NCI-H345 treated with DMSO at 0.1 percent for 48 hours (cell line): Measurements from ENCODE around the gene SH3RF3.

ENCODE experiments used
- DNase-seq: peaks from one replicate; lab custom pipeline; 2025; ENCODE audit not compliant: unreplicated experiment; lab: John Stamatoyannopoulos, UW

SH3RF3 gene

GRCh38 chr2:109482361-109482861 is 353.4 kb downstream of the SH3RF3 start:
- DNase-seq = no peak

GRCh38 chr2:109486711-109487535 is 357.9 kb downstream of the SH3RF3 start:
- no peak for DNase-seq

- DNase-seq = no peak
Measured at GRCh38 chr2:109487536-109487869, 358.5 kb downstream of the SH3RF3 start.

- no peak for DNase-seq
Measured at GRCh38 chr2:109487871-109488655, 359.1 kb downstream of the SH3RF3 start.

GRCh38 chr2:109489296-109489695 is 360.3 kb downstream of the SH3RF3 start:
- DNase-seq = no peak

GRCh38 chr2:109493176-109493935 is 364.4 kb downstream of the SH3RF3 start:
- DNase-seq = no peak

- DNase-seq = no peak
Measured at GRCh38 chr2:109494351-109494750, 365.3 kb downstream of the SH3RF3 start.

GRCh38 chr2:109497463-109497862 is 368.5 kb downstream of the SH3RF3 start:
- no peak for DNase-seq

- peak; percentile 15 for DNase-seq
Measured at GRCh38 chr2:109497911-109498870, 369.2 kb downstream of the SH3RF3 start.

GRCh38 chr2:109498906-109499305 is 369.9 kb downstream of the SH3RF3 start:
- no peak for DNase-seq

- DNase-seq = no peak
Measured at GRCh38 chr2:109499566-109499965, 370.6 kb downstream of the SH3RF3 start.

- DNase-seq = no peak
Measured at GRCh38 chr2:109500910-109501309, 371.9 kb downstream of the SH3RF3 start.

GRCh38 chr2:109501461-109501860 is 372.5 kb downstream of the SH3RF3 start:
- DNase-seq = no peak

- DNase-seq = no peak
Measured at GRCh38 chr2:109503191-109503590, 374.2 kb downstream of the SH3RF3 start.

- DNase-seq = no peak
Measured at GRCh38 chr2:109507217-109507616, 378.2 kb downstream of the SH3RF3 start.

- no peak for DNase-seq
Measured at GRCh38 chr2:109507828-109508227, 378.8 kb downstream of the SH3RF3 start.

GRCh38 chr2:109508556-109508955 is 379.6 kb downstream of the SH3RF3 start:
- no peak for DNase-seq

- DNase-seq = peak; percentile 71
Measured at GRCh38 chr2:109510136-109511028, 381.4 kb downstream of the SH3RF3 start.

GRCh38 chr2:109511168-109511567 is 382.2 kb downstream of the SH3RF3 start:
- DNase-seq = no peak
